Astrocyte of the cerebellum (primary cell): ENCODE data around the gene WDR36.

ENCODE experiments used
- DNase-seq: peaks from one replicate; pipeline ENCODE4 v3.0.0-alpha.2; 2011; ENCODE audit warnings: low read depth
- H3K4me3 ChIP-seq: 2 replicates; pipeline ENCODE4 v1.5.1; 2011; ENCODE audit warnings: mild to moderate bottlenecking, low read depth, low read length, moderate library complexity
- in situ Hi-C: cut with HindIII; loops from 2 replicates; pipeline ENCODE4 v1.10.0; 2017; ENCODE audit warnings: low sequenced_read_pairs
- TF ChIP-seq, protein P1 (sequence below): IDR thresholded peaks from 2 replicates; pipeline ENCODE4 v1.5.1; 2012; ENCODE audit warnings: low read length, low read depth, moderate library complexity, mild to moderate bottlenecking; ENCODE audit errors: missing control alignments

Gene WDR36

DNA sequence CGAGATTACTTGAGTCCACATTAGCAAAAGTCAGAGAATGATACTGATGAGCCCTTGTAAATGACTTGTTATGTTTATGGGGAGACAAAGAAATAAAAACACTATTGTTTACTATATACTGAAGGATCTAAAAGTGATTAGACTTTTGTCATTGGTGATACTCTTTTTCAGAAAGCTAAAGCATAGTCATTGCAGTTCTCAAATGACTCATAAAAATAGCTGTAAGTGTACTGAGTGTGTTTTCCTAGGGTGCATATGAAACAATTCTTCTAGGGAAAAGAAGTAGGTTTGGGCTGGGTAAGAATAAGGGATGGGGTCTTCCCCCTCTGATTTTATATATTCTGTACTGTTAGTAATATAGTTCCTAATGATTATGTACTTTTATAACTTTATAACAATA, 32.6 kb downstream of the WDR36 start:
- TF ChIP-seq, protein P1, sequence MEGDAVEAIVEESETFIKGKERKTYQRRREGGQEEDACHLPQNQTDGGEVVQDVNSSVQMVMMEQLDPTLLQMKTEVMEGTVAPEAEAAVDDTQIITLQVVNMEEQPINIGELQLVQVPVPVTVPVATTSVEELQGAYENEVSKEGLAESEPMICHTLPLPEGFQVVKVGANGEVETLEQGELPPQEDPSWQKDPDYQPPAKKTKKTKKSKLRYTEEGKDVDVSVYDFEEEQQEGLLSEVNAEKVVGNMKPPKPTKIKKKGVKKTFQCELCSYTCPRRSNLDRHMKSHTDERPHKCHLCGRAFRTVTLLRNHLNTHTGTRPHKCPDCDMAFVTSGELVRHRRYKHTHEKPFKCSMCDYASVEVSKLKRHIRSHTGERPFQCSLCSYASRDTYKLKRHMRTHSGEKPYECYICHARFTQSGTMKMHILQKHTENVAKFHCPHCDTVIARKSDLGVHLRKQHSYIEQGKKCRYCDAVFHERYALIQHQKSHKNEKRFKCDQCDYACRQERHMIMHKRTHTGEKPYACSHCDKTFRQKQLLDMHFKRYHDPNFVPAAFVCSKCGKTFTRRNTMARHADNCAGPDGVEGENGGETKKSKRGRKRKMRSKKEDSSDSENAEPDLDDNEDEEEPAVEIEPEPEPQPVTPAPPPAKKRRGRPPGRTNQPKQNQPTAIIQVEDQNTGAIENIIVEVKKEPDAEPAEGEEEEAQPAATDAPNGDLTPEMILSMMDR, result no peak
- DNase-seq, result no peak
- in situ Hi-C loops, result no loop called here
- H3K4me3 ChIP-seq, result no peak overlapping the region

DNA sequence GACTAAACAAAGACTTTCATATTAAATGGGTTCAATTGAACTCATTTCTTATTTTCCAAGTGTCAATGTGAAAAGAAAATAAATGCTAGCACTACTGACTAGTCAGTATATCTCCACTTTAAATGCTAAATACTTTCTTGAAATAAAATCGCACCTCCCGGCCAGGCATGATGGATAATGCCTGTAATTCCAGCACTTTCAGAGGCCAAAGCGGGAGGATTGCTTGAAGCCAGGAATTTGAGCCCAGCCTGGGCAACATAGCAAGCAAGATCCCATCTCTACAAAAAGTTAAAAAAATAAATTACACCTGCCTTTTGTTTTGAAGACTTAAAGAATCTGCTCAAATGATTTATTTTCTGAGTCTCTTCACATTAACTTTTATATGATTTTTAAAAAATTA, 34.7 kb downstream of the WDR36 start:
- H3K4me3 ChIP-seq, result no peak overlapping the region
- in situ Hi-C loops, result no loop called here
- TF ChIP-seq, protein P1, result no peak
- DNase-seq, result no peak

DNA sequence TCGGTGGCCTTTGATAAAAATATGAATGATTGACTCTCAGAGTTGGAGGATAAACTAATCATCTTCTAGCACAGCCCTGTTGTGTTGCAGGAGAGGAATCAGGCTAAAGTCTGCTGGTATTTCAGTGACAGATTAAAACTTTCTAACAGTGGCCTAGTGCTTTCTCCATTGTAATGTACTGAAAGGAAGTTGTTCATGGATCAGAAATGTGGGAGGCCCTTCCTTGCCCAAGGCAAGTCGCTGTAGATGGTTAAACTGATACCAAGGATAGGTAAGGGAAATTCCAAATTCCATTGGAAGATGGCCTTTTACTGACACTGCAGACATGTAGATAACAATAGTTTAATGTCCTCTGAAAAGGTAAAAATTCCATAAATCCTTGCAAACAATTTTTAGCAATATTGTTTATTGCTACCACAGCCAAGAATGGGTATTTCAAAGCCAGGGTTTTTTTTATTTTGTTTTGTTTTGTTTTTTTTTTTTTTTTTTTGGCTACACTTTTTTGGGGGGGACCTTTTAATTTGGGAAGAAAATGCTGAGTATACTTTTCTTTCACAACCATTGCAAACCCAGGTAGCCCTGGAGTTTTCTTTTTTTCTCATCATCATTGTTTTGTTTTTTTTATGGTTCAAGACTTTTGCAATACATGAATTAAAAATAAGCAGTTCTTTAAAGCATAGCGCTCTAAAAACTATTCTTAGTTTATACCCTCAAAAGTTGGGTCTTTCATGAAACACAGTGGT, 35.5 kb downstream of the WDR36 start:
- TF ChIP-seq, protein P1, result no peak
- H3K4me3 ChIP-seq, result no peak overlapping the region
- no peak for DNase-seq
- in situ Hi-C loops, result no loop called here

DNA sequence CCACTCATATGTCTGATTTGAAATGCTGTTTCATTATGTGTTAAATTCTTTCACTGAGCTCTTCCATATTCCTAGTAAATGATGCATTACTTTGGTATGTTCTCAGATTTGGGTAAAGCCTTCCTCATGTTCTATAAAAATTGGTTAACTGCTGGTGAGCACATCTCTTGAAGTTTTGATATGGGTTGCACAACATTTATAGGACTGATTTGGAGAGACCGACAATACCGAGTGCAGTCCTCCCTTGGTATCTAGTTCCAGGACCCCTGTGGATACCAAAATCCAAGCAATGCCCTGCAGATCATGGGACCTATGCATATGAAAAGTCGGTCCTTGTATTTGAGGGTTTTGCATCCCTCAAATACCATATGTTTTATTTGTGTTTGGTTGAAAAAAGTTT, 37.8 kb downstream of the WDR36 start:
- no peak overlapping the region for H3K4me3 ChIP-seq
- TF ChIP-seq, protein P1, result no peak
- in situ Hi-C loops, result no loop called here
- DNase-seq, result no peak

DNA sequence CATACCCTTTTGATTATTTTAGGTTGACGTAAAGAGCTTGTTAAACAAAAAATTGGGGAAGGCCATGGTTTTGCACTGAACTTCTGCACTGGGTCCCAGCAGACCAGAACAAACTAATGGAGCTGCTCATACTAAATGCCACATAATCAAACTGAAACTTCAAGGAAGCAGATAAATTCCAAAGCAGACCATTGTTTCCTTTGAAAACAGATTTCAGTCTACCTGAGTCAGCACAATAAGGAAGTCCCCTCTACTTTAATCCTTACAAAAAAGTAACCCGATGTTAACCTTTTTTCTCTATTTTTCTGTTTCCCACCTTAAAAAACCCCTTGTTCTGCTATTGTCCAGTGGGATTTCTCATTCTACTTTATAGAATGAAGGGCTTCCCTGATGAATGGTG, 39.2 kb downstream of the WDR36 start:
- in situ Hi-C loops, result no loop called here
- DNase-seq, result no peak
- TF ChIP-seq, protein P1, result no peak
- no peak overlapping the region for H3K4me3 ChIP-seq

DNA sequence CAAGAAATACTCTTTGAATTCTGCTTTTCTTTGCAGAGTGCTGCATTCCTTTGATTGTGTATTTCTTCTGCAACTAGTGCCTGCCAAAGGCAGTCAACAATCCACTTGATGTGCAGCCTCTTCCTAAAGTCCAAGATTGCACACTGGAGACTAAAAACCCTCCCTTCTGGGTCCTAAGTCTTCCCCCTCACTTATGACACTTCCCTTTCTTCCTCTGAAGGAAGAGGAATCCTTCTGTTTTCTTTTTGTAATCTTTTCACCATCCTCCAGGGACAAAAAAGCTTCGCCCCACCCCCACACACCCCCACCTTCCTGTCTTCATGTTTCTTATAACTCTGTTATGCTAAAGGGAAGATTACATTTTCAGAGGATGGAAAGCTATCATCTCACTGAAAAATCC, 39.9 kb downstream of the WDR36 start:
- in situ Hi-C loops, result no loop called here
- TF ChIP-seq, protein P1, result no peak

More for the DNA sequence above, 39.9 kb downstream of the WDR36 start:
- DNase-seq, result no peak
- no peak overlapping the region for H3K4me3 ChIP-seq
